IPS-NIHi7 (cell line): ENCODE results near the gene DEDD.

Experiments
- DNase-seq: peaks from one replicate; pipeline ENCODE4 v3.0.0; 2012; ENCODE audit warnings: mixed read lengths; ENCODE audit errors: extremely low spot score

Gene DEDD

DNA sequence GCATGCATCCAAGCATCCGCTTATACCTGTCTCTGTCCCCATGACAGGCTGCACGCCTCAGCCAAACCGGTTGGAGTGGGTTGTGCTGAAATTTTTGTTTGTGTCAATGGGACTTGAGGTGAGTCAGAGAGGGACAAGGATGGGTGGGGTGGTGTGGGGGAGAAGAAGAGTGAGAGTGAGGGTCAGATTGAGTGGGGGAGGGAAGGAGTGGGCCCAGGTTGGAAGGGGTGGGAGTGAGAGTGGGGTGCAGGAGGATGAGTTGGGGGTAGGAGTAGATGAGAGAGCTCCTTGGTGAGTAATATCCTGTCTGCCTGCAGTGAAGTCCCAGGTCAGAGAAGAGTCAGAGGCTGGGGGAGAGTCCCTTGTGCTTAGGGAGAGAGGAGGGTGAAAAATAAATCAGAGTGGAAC lies 39.8 kb downstream of the DEDD start:
- no peak for DNase-seq

DNA sequence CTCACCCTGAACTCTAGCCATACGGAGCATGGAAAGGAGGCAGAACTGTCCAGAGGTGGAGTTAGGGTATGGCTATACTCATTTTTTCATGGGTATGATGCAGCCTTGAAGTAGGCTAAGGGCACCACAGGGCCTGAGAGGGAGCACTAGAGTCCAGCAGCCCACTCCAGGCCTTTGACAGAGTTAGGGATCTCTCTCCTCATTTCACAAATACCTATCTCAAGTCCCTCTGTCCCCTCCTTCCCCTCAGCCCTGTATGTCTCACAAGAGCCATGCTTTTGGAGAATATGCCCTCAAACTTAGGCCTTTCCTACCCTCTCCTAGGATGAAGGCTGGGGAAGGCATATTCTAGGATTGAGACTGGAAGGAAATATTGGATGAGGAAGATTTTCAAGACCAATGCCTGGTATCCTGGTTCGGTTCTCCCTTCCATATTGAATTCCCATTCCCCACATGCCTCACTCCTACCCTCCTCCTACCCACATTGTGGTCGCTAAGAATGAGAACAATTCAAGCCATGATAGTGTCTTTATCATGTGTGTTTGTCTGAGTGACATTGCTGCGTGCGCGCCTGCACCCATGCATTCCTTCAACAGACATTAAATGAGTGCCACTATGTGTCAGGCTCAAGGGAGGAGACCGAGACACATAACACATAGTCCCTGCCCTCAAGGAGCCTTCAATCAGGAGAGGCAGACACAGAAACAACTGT lies 40.5 kb downstream of the DEDD start:
- DNase-seq: no peak

DNA sequence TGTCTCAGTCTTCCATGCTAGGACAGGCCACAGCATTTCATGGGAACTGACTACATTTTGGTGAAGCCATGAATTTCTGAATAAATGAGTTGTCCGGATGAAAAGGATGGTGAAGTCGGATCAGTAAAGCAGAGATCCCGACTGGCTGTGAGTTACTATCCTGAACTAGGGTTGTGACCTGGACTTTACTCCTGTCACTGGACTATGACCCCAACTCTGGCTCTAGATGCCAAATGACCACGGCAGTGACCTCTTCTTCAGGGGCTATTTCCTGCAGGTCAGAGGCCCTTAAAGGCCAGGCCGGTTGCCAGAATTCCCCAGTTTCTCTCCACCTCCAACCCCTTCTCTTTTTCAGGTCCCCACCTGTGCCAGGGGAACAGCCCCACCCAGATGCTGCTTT lies 41.4 kb downstream of the DEDD start:
- DNase-seq: no peak

DNA sequence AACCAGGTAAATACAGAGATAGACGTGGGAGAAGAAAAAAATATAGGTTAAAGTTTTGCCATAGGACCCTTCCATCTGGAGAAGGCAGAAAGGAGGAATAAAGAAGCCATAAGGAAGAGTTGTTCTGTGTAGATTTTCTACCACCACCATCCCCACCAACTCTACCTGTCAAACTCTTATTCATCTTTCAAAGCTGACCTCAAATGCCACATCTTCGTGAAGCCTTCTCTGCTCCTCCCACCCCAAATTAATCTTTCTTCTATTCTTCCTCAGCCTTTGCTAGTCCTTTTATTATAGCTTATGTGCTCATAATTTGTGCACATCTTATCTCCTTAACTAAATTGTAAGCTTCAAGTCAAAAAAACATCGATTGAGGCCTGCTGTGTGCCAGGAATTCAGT lies 41.9 kb downstream of the DEDD start:
- DNase-seq: no peak

DNA sequence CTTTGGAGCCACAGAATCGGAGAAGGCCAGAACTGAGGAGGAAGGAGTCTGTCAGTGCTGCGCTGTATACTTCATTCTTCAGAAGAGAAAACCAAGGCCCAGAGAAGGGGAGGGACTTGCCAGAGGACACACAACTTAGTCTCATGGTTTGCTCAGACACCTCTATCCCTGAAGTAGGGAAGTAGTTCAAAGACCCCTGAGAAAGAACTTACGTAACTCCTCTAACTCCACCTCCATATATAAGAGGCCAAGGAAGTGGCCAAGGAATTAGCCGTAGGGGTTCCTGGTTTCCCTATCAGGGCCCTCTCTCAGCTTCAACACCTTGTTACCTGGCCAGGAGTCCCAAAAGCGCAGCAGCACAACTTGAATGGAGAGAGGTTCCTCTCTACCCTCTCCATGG lies 42.5 kb downstream of the DEDD start:
- no peak for DNase-seq

DNA sequence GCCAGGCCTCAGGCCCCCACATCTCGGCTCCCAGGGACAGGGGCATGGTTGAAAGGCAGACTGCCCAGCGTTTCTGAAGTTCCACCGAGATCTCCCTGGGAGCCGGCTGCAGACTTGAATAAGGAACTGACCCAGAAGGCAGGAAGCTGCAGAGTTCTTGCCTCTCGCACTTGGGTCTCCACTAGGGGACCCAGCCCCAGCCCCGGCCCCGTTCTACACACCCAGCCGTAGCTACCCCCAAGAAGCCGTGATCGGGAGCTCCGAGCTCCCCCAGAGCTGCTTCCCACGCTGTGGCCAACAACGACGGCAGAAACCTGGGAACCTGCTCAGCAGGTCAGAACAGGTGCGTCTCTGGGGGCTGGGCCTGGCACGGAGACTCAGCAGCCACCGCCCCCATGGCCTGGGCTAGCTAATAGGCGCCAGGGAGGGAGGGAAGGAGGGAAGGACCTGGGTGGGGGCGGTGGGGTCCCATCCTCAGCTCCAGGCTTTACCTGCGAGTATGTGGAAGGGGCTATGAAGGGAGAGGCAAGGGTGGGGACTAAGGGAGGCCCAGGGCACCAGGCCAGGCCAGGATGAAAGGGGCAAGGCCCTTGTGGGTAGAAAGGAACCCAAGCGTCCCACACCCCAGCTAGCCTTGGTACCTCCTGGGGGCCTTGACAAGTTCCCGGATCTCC lies 43.1 kb downstream of the DEDD start, which contains the start of gene NECTIN4:
TSS of gene NECTIN4 (minus strand) at position 308 of the 674 bp plus-strand sequence. CDS start at position 46, 262 bp downstream.
- DNase-seq: peak; percentile 36

DNA sequence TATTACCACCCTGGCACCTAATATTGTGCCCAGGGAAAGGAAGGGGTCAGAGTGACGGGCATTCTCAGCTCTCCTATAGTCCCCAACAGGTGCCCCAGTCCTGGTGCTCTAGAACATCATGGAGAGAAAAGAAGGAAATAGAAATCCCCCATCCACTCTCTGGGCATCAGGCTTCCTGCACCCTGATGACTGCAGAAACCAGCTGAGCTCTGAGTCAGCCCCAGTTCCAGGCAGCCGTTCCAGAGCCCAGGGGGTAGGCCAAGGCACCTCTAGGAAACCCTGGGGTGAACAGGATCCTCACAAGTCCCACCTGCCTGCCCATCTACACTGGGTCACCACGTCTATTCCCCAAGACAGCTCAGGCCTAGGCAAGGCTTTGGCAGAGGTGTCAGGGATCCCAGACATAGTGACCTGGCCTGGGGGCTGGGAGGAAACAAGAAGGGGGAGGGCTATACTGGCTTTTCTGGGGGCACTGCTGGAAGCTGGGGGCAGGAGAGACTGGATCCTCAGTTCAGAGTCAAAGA lies 43.8 kb downstream of the DEDD start:
- DNase-seq: no peak

DNA sequence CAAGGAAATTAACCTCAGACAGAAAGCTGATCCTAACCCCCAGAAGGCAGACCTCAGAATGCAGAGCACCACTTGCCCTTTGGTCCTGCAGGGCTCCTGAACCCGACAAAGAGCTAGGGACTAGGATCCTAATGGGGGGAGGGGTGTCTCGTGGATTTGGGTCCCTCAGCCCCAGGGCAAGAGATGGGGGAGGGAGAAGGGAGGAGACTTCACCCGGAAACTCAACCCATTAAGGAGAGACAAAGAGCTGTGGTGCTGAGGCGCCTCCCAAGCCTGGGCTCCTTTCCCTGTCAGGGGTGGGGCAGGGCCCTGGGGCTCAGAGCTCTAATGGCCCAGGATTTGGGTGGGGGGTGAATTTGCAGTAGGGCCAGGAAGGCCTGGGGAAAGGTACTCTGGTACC lies 46.0 kb downstream of the DEDD start:
- DNase-seq: no peak

DNA sequence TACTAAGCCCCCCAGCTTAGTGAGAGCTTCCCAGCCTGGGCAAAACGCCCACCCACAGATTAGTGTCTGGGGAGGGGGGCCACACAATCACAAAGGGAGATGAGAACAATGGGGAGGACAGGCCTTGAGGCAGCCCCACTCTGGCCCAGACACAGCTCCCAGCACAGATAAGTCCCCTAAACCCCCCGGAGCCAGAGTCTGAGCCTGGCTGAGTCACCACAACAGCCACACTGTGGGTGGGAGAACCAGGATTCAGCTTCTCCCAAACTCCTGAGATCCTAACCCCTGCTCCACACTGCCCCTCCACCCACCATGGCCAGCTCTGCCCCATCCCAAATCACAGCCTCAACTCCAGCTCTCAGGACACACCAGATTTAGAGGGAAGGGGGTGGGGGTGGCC lies 47.3 kb downstream of the DEDD start:
- no peak for DNase-seq

DNA sequence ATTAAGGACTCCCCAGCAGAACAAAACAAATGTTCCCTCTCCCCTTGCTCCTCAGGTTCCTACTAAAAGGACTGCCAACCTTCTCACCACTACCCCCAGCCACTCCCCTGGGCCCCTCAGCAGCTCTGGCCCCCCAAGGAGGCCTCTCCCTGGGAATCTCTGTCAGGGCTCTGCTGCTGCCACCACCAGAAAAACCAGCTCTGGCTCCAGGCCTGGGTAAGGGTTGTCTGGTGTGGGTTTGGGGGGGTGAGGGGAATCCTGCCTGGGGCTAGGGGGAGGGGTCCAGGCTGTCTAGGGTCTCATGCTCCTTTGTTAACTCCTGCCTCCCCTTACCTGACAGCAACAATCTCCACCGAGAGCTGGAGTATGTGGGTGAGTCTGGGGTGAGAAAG lies 47.9 kb downstream of the DEDD start:
- no peak for DNase-seq

DNA sequence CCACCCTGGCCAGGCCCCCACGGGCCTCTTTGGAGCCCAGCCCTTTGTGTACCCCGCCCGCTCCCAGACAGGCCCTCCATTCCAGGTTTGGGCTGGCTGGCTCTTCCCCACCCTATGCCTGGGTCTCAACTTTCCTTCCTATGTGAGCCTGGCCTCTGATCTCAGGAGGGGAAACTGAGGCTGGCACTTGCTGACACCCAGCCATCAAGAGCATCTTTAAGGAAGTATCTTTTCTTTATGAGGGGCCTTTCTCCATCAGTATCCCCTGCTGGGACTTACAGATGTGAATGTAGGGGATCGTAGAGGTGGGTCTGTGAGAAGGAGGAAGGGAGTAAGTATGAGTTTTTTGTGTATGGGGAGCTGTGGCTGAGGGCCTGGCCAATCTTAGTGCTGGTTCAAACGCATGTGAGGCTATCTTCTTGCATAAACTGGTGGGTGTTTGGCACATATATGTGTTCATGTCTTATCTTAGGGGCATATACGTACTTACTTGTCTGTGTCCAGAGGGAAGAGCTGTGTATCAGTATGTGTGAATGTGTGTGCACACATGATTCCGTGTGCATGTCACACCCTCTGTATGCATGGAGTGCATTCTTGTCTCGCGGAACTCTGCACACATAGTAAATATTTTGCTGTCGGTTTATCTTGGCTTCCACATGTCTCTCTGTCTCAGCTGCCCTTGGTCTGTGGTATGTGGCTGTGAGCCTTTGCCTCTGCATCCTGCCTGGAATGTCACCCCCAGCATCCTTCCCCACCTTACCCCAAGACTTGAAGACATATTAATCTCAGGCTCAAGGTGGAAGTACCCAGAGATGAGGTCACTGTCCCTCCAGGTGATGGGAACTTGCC lies 48.5 kb downstream of the DEDD start:
- DNase-seq: no peak

DNA sequence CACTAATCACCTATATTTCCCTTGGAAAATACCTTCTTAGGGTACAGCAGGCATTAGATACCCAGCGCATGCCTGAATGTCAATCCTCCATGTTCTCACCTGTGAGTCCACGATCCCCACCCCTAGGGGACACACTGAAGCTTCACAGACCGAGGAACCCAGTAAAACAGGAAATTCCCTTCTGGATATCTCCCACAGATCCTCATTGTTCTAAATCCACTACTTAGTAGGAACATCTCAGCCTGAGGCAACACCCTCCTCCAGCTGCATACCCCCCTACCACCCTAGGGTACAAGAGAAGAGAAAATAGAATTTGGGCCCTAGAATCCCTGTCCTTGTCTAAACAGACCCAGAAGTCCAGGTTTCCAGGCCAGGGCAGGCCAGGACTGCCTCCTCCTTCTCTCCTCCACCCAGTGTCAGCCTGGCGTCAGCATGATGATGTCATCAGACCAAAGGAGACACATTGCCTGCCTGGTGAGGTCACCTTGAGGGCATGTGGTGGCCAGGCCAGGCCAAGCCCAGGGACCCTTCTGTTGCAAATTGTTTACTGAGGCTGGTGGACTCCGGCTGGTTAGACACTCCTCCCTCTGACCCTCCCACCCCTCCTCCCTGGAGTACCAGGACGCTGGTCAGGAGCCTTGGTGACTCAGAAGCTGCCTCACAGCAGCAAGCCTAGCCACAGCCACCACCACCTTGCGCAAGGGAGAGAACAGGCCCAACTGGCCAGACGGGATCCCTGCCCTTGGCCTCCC lies 49.3 kb downstream of the DEDD start:
- peak; percentile 67 for DNase-seq

DNA sequence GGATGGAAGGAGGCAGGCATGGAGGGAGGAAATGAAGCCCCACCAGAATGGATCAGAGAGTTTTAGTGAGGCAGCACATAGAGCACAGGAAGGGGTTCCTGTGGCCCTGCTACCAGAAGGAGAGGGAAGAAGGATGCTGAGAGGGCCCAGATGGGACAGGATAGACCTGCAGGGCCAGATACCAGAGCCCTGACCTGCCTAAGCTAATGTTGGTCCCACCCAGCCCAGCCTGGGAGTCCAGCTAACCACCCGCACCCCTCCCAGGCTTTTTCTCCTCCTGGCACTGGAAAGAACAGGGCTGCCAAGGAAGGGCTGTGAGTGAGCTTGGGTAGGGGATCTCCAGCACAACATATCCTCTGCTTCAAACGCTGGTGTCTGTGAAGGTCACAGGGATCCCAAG lies 50.0 kb downstream of the DEDD start:
- no peak for DNase-seq

DNA sequence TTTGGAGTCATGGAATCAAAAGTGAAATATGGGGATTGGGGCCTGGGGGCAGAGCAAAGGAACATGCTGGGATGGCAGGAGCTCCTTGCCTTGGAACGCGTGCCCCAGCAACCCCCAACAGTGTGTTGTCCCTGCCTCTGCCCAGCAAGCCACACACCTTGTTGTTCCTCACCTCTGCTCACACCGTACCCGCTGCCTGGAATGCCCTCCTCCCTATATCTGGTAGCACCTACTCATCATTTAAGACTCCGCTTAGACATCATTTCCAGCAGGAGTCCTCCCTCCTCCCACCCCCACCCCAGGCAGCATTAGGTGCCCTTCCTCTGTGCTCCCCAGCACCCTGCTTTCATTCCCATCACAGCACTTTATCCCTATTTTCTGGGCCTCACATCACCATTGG lies 50.9 kb downstream of the DEDD start:
- DNase-seq: no peak

DNA sequence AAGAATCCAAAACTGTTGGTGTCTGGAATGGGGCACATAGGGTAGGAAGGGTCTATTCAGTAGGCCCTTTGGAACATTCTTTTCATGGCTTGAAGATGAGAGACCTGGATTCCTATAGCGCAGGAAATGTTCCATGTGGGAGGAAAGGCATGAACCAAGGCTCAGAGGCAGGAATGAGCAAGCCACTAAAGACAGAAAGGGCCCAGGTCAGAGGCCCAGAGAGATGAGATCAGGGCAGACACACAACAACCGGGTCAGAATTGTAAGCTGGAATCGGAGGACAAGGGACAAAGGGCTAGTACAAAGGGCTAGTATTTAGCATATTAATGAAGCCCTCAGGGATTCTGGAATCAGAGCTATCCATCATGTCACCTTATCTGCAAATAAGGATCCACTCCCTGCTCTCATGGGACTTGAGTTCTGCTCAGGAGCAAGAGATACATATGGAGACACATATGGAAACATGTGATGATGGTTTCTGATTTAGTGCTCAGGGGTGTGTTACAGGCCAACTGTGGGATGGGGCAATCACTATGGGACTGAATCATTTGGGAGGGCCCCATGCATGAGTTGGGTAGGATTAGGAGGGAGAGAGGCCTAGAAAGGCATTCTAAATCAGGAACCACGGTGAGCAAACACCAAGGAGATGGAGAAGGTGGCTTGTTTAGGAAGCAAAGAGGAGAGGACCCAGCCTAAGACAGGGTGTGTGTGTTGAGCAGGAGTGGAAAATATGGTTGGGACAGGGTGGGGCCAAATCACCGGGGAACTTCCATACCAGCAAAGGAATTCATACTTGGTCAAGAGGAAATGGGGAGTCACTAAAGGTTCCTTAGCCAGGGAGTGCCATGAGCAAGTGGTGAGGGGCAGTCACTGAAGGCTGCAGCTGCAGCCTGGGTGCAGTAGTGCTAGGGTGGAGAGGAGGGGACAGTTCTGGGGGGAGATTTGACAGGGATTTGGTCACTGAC lies 51.7 kb downstream of the DEDD start:
- no peak for DNase-seq

DNA sequence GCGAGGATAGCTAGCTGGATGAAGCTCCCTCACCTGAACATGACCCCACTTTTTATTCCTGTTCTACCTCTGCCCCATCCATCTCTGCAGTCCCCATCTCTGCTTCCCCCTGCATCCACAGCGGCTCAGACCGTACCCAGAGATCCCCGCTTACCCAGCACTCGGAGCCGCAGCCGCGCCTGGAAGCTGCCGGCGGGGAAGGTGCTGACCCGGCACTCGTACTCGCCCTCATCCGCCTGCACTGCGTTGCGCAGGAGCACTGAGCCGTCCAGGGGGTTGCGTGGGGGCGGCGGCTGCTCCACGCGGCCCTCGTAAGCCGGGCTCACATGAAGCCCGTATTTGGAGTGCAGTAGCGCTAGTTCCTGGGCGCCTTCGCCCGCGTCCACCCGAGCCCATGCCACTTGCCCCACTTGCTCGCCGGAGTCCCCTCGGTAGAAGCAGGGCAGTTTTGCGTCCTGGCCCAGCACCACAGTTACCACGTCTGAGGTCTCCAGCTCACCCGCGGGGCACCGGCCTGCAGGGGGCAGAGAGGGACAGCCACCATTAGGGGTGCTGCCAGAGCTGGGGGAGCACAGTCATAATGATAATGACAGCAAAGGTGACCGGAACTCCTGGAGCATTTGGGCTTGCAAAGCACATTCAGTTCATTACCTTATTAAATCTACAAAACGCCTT lies 52.9 kb downstream of the DEDD start:
- DNase-seq: no peak

DNA sequence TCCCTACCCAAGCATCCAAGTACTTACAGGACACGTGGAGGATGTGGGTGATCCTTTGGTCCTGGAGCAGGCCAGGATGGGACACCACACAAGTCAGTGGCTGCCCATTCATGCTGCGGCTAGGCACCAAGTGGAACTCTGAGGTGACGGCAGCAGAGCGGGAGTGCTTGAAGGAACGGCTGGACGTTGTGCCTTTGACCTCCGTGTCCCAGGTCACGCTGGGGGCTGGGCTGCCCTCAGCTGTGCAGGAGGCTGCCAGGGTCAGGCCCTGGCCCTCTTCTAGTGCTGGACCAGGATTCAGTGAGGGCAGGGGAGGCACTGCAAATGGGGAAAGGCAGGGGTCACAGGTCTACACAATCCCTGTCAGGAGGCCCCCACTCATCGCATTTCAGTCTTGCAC lies 55.0 kb downstream of the DEDD start:
- DNase-seq: no peak

DNA sequence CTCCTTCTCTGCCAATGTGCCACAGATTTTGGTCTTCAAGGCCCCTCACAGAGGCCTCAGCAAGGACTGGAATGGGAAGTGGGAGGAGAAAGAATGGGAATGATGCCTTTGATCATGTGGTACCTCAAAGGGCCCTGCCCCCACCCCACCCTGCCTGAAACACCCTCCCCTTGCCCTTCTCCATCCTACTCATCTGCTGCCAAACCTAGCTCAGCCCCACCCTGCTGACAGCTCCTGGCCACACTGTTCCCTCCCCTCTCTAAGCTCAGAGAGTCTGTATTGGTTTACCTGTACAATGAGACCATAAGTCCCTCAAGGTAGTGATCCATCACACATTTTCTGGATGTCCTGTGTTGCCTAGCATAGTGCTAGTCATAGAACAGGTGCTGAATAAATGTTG lies 56.1 kb downstream of the DEDD start:
- DNase-seq: no peak

DNA sequence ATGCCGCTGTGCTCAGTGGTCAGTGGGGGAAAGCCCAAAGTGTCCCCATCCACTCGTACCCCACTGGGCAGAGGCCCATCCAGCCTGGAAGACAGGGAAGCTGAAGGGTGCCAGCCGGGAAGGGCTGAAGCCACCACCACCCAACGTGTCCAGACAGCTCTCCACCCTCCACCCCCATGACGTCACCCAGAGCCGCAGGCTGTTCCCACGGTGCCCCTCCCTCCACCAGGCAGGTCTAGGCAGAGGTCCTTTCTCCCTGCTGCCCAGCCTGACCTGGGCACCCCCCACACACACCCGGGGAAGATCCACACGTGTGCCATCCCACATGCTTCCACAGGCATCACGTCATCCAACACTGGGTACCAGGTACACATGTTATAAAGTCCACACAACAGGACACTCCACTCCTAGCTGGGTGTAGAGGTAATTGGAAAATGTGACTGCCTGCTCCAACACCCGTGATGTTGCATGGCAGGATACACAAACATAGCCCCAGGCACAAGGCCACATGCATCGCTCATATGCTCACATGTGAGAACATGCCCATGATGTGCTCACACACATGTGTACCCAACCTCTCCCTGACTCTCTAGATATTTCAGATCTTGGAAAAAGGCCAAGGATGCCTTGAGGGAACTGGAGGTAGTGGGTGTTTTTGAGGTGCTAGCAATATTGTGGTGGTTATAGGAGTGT lies 57.6 kb downstream of the DEDD start:
- DNase-seq: no peak
